Stimulated activated CD8-positive, alpha-beta memory T cell treated with anti-CD3 and anti-CD28 coated beads, Interleukin-12 subunit alpha, Interleukin-12 subunit beta, amount 100 ng/mL, for 4 hours (primary cell): ENCODE results near the gene CPOX.

Experiments used
- DNase-seq: peaks from one replicate; pipeline ENCODE4 v3.0.0-alpha.2; 2020; ENCODE audit warnings: low read depth

Gene CPOX

DNA sequence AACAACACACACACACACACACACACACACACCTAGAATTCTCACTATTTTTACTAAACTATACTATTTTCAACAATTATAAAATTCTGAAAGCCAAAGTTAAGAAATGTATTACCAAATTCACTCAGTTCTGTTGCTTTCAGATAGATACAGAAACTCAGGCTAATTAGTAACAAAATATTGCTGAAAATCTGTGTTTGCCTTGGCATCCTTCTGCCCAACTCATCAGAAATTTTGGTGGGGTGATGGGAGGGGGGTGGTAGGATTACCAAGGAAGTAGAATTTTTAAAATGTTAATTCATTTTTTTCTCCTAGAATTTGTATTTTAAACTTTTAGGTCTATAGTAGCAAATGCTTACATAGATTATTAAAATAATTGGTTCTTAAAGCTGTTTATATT is 2.7 kb upstream of the CPOX start:
- DNase-seq: no peak

DNA sequence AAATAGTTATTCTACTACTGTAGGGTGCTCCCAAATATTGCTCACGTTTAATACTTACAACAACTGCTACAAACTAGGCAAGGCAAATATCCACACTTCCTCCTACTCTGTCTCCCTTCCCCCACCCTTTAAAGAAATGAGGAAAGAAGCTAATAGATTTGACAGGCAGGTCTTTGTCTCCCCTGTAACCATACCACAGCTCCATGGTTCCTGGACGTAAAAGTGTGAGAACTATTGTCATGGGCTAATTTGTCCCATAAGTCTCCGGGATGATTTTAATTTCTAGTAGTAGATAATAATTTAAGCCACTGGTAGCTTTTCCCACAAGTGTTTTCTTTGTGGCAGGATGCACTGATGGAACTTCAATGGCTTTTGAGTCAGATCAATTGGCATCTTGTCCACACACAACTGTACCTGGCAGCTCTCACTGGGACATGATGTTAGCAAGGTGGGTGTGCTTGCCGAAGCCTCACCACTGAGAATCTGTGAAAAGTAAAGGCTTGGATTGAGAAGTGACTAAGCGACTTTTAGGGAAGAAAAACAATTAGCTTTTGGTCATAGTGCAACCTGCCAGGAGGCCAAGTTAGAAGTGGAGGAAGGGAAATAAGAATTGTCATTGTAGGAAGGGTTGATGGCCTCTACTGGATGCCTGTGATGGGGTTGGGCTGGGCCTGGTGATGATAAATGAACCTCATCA is 1.4 kb upstream of the CPOX start:
- DNase-seq: no peak

DNA sequence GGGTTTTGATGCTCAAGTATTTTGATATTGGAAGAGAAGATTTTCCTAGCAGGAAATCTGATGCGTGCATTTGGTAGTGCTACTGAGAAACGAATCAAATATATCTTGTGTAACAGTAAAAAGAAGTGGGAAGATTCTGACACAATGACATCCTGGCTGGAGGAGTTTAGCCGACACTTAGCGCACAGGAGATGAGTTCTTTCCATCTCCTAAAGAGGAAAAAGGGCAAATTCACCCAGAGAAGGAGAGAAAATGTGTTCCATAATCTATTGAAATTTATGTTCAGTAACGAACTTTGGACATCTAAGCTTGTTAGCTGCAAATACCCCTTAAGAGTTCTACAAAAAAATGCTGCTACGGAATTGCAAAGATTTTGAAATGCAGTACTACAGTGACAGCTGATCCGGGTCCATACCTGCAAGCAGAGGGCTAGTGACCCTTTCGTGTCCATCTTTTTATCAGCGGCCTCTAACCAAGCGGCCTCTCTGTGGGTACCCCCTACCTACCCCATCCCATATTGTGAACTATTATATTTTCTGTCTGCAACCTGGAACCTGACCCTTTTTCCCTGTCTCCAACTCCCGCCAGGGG is 971 bp downstream of the CPOX start:
- DNase-seq: no peak

DNA sequence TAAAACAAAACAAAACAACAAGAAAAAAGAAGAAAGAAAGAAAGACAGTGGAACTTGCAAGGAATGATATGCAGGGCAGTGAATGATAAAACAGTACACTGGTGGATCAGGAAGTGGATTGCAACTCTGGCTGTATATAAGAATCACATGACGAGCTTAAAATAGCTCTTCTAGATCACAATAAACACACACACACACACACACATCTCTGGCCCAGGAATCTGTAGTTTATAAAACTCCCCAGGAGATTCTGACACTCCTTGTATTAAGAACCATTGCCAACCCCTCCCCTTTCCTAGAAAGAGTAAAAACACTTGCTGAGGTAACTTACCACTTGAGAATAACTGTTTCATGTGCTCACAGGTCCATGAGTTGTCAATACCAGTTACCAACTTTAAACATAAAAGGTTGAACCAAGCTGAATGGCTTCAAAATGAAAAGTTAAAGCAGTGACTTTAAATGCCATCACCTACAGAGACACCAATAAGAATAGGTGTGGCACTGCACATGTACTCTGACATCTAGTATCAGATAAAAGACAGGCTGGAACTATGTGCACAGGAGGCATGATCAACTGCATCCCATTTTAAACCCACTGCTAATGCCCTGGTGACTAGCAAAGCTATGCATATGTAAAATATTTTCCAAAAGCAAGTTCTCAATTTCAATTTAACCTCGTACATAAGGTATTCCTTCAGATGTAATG is 3.9 kb downstream of the CPOX start:
- DNase-seq: no peak

DNA sequence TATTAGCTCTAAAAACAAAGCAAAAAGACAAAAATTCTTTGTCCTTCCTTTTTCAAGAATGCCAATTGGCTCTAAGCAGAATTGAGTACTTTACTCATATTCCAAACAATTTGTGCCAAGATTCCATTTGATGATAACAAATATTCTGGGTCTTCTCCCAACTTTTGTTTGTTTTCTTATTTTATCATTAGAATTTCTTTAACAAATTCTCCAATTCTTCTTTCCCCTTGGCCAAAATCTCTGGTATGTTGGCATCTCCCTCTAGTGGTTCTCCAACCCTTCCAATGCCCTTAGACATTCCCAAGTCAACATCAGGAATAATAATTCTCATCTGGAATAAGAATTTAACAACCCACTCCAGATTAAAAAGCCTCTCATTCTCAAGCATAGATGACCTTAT is 5.3 kb downstream of the CPOX start:
- no peak for DNase-seq

DNA sequence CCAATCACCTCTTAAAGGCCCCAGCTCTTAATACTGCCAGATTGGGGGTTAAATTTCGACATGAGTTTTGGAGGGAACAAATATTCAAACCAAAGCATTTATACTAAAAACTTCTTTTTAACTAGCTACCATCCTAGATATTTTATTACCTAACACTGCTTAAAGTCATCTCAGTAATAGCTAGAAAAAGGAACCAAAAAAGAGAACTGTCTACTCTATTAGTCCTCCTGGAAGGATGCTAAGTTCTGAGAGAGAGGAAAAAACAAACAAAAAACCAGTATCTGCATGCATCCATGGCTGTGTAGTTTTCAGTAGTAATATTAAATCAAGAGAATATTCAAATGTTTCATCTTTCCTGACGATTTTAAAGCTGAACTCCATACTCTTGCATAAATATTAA is 5.8 kb downstream of the CPOX start:
- DNase-seq: no peak

DNA sequence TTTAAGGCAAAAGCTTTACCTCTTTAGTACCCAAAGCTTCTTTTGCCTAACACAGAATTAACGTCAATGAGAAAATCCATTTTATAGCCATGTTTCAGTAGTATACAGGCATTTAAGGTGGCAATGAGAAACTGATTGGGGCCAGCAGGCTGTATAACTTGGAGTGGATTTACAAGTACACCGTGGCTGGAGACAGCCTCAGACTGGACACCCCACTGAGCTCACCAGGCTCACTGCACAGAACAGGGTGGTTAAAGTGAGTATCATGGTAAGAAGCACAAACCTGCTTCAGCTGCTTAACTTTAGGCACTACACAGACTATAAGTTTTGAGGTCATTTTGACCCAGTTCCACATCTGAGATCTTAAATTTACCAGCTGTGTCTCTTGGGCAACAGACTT is 8.9 kb downstream of the CPOX start:
- DNase-seq: no peak

DNA sequence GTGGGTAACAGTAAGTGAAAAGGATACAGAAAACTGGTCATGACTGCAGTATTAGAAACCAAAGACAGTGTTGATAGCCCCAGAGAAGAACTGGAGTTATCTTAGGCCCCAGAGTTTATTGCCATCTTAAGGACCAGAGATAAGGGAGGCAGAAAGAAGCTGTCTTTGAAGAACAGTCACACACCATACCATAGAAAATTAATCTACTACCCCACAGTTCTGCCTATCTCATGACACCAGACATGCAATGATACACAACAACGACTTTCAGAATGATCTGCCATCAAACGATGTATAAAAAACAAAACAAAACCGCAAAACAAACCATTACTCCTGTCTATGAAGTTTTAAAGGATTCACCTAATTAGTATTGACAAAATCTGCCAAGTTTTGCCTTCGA is 9.6 kb downstream of the CPOX start:
- DNase-seq: no peak

DNA sequence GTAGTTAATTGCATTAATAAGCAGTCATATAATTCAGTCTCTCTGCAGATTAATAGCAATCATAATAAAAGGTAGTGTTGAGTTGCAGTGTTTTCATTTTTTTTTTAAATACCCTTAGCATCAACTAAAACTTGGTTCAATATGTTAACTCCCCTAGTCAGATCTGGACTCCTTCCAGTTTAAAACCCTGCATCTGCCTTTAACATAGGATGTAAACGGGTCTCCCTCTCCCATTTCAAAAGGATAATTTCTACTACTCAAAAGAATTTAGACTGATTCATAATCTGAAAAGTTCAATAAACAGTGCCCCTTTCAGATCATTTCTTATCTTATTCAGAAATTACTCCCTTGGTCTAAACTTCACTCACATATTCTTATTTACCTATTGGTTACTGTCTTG is 11.4 kb downstream of the CPOX start:
- DNase-seq: no peak

DNA sequence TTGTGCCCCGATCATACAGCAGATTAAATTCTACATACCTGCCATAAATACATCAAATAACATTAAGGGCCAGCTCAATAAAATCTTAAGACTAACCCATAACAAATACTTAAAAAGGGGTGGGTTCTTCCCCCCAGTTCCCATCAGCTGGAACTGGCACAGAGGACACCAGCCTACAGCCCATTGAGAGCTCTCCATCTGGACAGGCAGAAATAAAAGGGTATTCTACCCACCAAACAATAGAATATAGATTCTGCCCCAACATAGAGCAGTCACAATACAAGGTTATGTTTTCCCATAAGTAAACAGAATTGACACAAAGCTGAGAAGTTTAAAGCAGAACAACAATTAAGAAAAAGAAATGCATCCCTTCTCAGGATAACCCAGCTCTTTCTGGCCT is 11.9 kb downstream of the CPOX start:
- DNase-seq: no peak

DNA sequence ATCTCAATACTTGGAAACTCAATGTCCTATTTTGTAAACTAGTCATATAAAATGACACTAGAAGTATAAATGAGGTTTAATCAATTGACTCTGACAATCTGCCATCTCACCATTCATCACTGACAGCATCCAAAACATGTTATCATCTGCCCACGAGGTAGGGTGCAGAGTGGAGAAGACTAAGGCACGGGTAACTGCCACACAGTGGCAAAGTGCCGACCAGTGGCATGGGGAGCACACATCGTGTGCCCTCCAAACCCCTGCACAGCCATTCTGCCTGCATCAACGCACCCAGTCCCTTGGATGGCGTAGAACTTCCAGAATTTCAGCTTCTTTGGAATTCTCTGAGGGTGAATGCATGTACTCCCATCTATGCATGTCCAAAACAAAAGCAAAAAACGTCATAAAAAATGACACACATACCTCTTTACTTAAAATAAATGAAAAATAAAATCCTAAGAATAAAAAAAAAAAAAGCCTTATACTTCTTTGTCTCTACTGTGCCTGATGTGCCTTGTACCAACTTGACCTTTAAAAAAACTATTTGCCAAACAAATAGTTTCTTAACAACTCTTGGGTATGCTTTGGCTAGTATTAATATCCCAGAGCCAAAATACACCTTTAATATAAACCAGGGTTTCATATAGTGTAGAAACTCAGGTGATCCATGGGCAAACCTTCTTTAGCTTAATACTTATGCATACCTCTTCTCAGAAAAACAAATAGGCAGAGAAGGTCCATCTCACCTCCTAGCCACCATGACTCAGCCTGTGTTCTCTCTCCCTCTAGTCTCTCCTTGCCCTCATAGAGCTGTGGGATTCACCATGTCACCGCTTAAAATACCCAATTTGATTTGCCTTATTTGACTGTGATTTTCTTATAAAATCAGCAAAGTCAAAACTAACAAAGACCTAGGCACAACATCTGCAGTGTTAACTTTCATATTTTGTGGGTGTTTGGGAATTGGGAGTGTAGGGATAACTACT is 12.7 kb downstream of the CPOX start:
- no peak for DNase-seq

DNA sequence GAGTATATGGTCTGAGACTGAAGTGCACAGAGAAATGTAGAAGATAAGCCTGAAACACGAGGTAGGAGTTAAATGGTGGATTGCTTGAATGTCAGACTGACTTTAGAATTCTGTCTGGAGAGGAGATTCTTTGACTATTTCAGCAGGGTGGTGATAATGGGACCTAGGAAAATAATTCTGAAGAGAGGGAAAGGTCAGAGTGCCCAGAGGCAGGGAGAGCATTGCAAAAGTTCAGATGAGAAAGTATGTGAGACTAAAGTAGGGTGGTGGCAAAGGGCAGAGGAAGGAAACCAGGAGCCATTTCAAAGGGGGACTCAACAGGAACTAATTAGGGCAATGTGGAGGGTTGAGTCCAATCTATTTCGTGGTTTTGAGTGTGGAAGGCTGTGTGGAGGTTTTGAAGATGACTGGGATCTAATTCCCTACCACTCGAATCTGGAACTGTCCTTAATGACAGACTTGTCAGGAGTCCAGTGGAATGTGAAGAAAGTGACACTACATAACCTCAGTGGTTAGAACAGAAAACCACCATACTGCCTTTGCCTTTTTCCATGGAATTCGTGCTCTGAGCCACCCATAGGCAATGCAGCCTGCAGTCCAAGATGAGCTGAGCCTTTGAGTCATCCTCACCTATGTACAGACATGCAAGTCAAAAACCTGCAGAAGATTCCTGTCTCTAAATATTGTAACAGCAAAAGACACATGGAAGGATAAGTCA is 16.1 kb downstream of the CPOX start:
- DNase-seq: no peak

DNA sequence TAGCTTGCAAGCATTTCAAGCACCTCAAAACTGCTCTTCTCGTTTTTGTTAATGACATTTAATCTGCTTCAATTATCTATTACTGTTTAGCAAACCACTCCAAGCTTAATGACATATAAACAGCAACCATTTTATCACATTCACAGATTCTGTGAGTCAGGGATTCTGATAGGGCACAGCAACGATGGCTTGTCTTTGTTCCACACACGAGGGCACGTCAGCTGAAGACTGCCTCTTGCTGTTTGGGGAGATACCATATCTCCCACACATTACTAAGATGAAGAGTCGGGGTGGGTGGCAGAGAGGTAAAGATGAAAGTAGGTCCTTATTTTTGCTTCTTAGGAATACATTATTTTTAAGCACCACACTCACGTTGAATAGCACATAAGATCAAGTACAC is 19.3 kb downstream of the CPOX start:
- no peak for DNase-seq

DNA sequence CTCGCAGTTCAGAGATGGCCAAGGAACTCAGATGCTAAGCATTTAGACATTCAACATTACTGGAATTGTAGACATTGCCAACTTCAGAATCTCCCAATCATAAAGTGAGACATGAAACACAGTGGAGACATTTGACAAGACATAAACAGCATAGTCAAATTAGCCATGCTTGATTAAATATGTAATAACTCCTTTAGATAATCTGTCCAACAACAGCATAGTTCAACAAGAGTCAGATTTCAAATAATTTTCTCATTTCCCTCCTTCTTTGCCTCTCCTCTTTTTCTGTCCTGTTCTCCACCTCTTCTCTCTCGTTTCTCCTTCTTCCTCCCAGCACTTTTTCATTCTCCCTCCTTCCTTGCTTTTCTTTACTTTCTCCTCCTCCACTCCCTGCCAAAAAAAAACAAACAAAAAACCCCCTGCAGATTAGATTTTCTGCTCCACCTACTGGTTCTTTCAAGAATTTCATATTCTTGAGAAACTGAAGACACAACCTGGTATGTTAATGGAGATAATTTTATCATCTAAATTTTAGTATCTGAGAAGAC is 20.2 kb downstream of the CPOX start:
- no peak for DNase-seq

DNA sequence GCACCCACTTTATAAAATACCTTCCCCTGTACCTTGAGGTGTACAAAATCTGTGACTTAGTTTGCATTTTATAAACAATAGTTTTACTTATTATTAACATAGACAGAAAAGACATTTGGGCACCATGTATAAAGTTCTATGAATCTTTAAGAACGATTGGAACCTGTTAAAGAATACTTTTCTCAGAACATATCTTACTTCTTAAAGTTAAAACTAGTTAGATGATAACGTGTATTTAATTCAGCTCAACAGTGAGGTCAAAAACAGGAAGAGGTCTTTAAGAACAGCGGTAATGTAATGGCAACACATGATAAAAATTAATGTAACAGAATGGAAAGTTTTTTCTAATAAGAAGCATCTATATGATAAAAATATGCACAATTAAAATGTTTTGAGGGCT is 25.0 kb downstream of the CPOX start:
- DNase-seq: no peak

DNA sequence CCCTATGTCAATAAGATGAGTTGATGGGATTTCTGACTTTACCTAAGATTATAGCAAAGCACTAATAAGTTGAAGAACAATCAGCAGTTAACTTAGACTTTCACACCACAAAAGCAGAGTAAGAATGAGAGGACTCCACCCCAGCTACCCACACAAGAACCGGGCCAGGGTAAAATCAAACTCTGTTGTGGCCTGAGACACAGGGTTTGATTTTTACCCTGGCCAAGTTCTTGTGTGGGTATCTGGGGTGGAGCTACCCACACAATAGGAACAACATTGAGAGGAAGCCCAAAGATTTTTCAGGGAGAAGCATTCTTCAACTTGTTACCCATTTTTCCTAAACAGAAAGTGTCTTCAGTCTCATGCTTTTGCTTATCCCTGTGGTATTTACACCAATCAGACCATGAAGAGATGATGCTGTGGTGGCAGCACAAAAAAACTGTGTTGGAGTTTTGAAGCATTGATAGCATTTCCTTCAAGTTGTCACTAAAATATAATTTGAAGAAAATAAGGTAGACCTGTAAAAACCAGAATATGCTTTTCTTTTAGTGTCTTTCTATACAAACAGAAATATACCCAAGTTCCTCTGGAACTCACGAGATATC is 25.6 kb downstream of the CPOX start:
- DNase-seq: no peak

DNA sequence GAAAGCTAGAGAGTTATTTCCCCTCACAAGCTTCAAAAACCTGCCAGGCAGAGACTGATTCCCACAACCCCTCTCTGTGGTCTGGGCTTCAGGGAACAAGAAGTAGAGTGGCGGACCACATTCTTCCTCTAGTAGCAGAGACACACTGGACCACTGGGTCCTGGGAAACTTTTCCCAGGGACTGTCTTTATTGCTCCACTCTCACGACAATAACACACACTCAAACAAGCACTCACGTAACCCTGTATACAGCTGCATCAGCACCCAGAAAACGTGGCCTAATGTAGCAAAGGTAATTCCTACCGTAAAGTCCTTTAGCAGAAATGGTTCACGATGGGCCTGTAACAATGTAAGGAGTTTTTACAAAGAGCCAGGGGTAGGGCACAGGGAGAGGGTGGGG is 27.6 kb downstream of the CPOX start:
- DNase-seq: no peak

DNA sequence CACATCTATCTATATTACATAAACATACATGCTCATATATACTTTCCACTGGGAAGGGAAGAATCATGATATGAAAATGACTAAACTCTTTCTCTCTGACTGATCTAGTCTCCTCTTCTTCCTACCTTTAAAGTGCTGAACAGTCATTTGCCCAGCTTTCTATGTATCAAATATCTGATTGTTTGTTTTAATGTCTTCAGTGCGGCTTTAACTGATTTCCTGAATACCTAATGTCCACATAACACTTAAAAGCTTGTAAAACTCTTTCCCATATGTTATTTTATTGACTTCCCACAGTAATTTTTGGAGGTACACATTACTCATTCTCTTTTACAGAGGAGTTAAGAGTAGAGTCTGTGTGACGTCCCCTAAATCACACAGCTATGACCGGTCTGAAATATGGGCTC is 28.2 kb downstream of the CPOX start:
- DNase-seq: no peak

DNA sequence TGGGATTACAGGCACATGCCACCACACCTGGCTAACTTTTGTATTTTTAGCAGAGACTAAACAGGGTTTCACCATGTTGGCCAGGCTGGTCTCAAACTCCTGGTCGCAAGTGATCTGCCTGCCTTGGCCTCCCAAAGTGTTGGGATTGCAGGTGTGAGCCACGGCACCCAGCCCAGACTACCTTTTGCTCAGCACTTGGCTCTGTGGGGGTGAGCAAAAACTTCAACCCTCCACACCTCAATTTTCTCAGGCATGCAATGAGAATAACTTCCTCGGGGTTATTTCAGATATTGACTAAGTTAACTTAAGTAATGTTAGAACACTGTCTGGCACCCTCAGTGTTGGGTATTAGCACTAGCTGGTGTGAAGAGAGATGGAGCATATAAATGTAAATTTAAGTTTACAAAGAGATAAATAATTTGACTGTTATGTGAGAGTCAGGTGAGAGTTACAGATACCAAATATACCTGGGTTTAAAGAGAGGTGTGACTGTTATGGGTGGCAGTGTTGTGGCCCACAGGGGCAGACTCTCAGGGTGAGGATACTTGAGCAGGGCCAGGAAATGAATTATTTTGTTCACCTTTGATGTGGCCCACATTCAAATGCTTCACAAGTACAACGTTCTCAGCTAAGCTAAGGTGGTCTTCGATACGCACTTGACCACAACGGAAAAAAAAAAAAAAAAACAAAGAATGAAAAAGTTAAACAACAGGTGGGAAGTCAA is 29.0 kb downstream of the CPOX start:
- no peak for DNase-seq

DNA sequence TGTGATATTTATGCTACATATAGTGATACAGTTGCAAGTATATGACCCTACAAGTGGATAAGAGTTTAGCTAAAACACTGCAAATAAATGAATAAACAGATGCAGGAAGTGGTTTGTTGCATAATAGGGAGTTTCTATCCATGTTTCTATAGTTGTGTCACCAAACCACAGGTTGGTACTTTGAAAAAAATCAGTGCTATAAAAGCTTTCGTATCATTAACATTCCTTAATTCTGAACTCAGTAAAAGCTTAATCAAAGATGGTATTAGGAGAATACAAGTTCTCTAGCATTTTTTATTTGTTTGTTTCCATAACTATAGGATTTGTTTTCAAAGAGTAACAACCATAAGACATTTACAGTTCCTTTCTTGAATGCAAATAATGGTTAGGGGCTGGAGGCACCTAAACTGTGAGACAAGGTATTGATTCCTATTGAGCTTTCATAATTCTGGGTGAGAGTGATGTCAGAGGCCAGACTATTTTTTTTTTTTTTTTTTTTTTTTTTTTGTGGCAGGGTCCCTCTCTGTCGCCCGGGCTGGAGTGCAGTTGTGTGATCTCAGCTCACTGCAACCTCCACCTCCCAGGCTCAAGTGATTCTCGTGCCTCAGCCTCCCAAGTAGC is 29.6 kb downstream of the CPOX start:
- DNase-seq: no peak
